ENCODE measurements around the gene C2CD2. TPM values are rescaled to one million over a fixed set of nuclear protein-coding genes. Genes with fewer than 3 reads are reported as not detected.

Gene C2CD2
- total RNA-seq, 6 experiments from 2014 or later, result 14.4 to 19.9 (median 17.2) TPM

- no peak overlapping the region for H3K27ac Mint-ChIP-seq
- H3K4me1 Mint-ChIP-seq (ENCODE audit: low read depth), result peaks cover 17% of the 10 kb centered on the region
- peaks cover 4% of the 10 kb centered on the region; the same call in 1 of the 2 replicates for H3K36me3 Mint-ChIP-seq (ENCODE audit: low read depth)
- no peaks in the 10 kb centered on the region for H3K27me3 Mint-ChIP-seq (ENCODE audit: insufficient read depth)
- DNase-seq, result no peak
- TF ChIP-seq, protein P1, sequence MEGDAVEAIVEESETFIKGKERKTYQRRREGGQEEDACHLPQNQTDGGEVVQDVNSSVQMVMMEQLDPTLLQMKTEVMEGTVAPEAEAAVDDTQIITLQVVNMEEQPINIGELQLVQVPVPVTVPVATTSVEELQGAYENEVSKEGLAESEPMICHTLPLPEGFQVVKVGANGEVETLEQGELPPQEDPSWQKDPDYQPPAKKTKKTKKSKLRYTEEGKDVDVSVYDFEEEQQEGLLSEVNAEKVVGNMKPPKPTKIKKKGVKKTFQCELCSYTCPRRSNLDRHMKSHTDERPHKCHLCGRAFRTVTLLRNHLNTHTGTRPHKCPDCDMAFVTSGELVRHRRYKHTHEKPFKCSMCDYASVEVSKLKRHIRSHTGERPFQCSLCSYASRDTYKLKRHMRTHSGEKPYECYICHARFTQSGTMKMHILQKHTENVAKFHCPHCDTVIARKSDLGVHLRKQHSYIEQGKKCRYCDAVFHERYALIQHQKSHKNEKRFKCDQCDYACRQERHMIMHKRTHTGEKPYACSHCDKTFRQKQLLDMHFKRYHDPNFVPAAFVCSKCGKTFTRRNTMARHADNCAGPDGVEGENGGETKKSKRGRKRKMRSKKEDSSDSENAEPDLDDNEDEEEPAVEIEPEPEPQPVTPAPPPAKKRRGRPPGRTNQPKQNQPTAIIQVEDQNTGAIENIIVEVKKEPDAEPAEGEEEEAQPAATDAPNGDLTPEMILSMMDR (IDR thresholded peaks at IDR 0.05), result no peak
- H3K9me3 Mint-ChIP-seq, result no peaks in the 10 kb centered on the region
- no peak overlapping the region for H3K4me3 Mint-ChIP-seq
Measured at GRCh38 chr21:41919666-41920398, 34.0 kb downstream of the C2CD2 start.

GRCh38 chr21:41918561-41919358 is 35.1 kb downstream of the C2CD2 start:
- Mint-ChIP-seq H3K27ac (no peak overlapping the region), H3K27me3 (ENCODE audit: insufficient read depth) (no peaks in the 10 kb centered on the region), H3K4me1 (ENCODE audit: low read depth) (peaks cover 7% of the 10 kb centered on the region; the same call in 1 of the 2 replicates), H3K9me3 (no peaks in the 10 kb centered on the region), H3K36me3 (ENCODE audit: low read depth) (peaks cover 4% of the 10 kb centered on the region; the same call in 1 of the 2 replicates), H3K4me3 (no peak overlapping the region)
- TF ChIP-seq, protein P1 (IDR thresholded peaks at IDR 0.05), result no peak
- DNase-seq, result no peak

- TF ChIP-seq, protein P1 (IDR thresholded peaks at IDR 0.05), result no peak
- Mint-ChIP-seq H3K9me3 (no peaks in the 10 kb centered on the region), H3K27me3 (ENCODE audit: insufficient read depth) (no peaks in the 10 kb centered on the region), H3K4me3 (no peak overlapping the region), H3K4me1 (ENCODE audit: low read depth) (no peaks in the 10 kb centered on the region), H3K27ac (no peak overlapping the region), H3K36me3 (ENCODE audit: low read depth) (peaks cover 4% of the 10 kb centered on the region; the same call in 1 of the 2 replicates)
- DNase-seq, result no peak
Measured at GRCh38 chr21:41917531-41917930, 36.3 kb downstream of the C2CD2 start.

DNA sequence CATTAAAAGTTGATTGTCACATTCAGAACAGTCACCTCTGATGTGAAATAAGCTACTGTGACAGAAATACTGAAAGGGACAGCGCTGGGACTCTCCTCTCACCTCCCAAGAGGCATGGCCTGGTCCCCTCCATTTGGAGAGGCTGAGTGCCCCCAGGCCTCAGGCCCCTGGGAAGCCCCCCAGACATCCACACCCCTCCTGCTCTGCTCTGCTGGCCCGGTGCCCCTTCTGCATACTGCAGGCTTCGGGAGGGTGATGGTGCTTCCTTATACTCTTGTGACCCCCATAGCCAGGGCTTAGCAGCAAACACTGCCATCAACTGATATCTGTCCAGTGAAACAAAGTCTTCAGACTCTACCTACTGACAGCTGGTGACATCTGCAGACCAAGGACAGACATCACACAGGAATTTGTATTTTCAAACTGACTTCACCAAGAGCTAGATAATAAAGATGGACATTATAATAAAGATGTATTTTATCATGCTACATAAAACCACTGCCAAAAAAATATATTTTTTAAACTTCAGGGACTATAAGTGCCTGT is 36.9 kb downstream of the C2CD2 start:
- DNase-seq, result no peak
- H3K4me1 Mint-ChIP-seq (ENCODE audit: low read depth), result no peaks in the 10 kb centered on the region
- TF ChIP-seq, protein P1 (IDR thresholded peaks at IDR 0.05), result no peak
- no peaks in the 10 kb centered on the region for H3K9me3 Mint-ChIP-seq
- no peaks in the 10 kb centered on the region for H3K27me3 Mint-ChIP-seq (ENCODE audit: insufficient read depth)
- no peak overlapping the region for H3K27ac Mint-ChIP-seq
- peaks cover 4% of the 10 kb centered on the region; the same call in 1 of the 2 replicates for H3K36me3 Mint-ChIP-seq (ENCODE audit: low read depth)
- no peak overlapping the region for H3K4me3 Mint-ChIP-seq

DNA sequence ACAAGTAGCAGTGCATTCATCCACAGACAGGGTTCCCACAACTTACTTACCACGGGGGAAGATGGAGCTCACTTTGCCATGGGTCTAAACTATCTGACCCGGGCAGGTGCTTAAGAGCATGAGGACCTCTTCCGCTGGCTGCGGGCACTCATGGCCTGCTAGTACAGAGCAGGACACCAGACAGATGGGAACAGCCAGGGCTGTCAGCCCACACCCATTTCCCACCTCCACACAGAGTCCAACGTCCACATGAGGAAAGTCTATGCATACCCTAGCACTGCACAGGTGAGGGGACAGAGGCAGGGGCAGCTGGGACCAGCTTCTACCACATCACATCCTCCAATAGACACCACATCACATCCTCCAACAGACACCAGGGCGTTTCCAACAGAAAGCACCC is 38.9 kb downstream of the C2CD2 start:
- DNase-seq, result no peak
- Mint-ChIP-seq H3K36me3 (ENCODE audit: low read depth) (peaks cover 4% of the 10 kb centered on the region; the same call in 1 of the 2 replicates), H3K27ac (no peak overlapping the region), H3K27me3 (ENCODE audit: insufficient read depth) (no peaks in the 10 kb centered on the region), H3K4me1 (ENCODE audit: low read depth) (no peaks in the 10 kb centered on the region), H3K4me3 (no peak overlapping the region), H3K9me3 (no peaks in the 10 kb centered on the region)
- TF ChIP-seq, protein P1 (IDR thresholded peaks at IDR 0.05), result no peak

Data from HFFc6 (cell line).